ENCODE measurements around the gene SERPIND1.

DNA sequence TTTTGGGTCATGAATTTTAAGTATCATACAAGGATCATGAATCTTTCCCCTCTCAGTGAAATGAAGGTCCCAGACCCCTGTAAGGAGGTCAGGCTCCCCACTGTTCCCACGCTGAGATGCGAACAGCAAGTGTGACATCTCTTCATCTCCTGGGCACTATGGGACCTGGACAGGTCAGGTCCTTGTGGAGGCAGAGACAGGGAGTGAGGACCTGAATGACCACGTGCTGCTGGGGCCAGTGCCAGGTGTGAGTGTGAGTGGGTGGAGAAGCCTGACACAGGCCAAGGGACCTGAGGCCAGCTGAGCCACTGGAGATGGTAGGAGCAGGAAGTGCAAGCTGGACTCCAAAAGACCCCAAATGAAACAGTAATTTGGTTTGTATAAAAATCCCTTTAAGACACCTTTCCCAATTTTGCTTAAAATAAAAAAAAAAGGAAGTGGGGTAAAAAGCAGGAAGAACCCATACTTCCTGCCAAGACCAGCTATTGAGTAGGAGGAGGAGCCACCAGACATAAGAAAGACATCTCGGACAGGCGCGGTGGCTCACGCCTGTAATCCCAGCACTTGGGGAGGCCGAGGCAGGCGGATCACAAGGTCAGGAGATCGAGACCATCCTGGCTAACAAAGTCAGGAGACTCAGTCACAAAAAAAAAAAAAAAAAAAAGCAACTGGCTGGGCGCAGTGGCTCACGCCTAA is 35.4 kb upstream of the SERPIND1 start:
- TF ChIP-seq POLR2A (IDR thresholded peaks at IDR 0.05; ENCODE audit: low read length): no peak
- TF ChIP-seq GATA1 (IDR thresholded peaks at IDR 0.05; ENCODE audit: low read depth, low read length): no peak
